ENCODE measurements around the gene ACOXL.

Gene ACOXL

DNA sequence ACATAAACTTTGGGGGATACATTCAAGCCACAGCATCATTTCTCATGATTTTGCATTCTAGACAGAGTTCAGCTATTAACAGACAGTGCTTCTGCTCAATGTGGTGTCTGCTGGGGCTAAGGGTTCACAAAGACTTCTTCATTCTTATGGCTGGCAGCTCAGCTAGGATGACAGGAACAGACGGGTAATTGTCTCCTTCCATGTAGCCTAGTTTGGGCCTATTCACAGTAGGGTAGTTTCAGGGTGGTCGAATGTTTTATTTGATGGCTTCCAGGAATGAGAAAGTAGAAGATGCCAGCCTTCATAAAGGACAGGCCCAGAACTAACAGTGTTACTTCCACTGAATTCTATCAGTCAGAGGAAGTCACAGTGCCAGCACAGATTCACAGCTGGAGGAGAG, 362.3 kb downstream of the ACOXL start:
- no peak for DNase-seq

DNA sequence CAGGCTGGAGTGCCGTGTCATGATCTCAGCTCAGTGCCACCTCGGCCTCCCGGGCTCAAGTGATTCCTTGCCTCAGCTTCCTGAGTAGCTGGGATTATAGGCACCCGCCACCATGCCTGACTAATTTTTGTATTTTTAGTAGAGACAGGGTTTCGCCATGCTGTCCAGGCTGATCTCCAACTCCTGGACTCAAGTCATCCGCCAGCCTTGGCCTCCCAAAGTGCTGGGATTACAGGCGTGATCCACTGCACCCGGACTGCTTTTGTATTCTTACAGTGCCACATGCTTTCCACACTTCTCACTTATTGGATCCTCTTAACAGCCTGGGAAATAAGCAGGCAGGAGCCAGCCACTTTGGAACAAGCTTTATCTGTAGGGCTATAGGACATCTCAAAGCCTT, 363.1 kb downstream of the ACOXL start:
- no peak for DNase-seq

DNA sequence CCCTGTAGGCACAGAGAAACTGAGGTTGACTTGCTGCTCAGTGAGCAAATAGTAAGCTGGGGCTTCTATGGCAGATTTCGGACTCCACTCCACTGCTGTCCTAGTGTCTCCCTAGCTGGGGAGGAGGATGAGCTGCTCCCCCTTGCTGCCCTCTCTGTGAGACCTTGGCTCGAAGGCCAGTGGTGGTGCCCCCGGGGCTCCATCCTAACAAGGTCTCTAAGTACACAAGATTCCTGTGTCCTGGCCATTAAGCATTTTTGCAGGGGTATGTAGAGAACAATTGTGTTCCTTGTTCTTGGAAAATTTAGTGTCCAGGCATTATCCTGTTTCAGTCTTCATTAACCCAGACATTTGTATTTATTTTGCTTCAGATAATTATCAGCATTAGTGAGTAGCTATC, 367.0 kb downstream of the ACOXL start:
- no peak for DNase-seq

DNA sequence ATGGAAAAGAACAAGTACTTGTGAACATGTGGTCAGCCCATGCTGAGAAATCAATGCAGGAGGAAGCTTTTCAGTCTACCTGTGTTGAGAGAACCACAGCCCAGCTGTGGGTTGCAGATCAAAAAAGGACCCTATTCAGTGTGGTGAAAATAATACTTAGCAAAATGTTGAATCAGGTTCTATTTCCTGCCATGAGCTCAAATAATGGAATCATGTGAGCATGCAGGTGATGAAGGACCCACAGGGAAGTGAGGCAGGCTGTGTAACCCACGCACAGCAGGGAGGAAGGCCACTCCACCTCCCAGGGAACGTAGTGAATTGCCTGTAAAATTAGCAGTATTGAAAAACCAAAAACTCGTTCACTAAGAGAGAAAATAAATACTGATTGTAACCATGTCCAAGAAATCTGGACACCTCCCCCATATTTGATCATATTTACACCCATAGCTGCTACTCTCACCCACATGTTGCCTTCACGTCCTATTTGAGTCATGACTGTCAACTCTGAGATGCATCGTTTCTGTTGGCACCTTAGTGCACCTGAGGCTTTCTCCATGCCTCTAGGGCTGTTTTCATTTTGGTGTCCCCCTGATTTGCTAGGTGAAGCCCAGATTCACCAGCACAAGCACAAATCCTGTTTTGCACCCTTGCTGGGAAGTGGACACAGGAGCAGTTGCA, 367.9 kb downstream of the ACOXL start:
- DNase-seq: no peak

DNA sequence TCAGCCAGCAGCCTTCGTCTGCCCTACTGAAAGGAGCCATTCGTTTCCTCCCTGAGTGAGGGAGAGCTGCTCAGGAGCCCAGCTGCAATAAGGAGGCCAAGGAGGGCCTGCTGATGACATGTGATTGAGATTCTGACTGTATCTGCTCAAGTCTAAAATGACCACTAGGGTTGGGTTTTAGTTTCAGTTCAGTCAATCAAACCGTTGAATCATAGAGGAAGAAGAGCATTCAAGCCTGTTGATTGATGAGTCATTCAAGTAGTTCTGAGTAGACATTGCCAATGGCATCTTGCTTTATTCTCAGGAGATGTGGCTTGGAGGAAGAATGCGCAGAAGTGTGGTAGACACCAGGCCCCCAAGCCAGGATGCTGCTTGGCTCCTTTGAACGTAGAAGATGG, 368.4 kb downstream of the ACOXL start:
- DNase-seq: peak; percentile 40

DNA sequence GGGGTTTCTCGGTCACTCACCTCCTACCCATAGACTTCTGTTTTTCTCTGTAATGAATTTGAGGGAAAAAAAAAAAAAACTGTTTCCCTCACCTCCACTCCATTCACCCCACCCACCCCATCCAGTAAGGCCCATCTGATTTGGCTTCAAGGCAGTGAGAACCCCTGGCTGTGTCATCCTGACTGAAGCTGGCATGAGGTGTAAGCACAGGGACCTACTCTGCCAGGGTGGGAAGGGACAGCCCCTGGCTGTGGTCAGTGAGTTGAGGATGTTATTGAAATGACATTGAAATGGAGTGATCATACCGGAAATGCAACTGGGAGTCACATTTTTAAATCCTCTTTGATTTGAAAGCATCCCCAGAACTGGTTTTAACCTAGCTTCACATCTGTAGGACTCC, 369.2 kb downstream of the ACOXL start:
- peak; percentile 15 for DNase-seq

DNA sequence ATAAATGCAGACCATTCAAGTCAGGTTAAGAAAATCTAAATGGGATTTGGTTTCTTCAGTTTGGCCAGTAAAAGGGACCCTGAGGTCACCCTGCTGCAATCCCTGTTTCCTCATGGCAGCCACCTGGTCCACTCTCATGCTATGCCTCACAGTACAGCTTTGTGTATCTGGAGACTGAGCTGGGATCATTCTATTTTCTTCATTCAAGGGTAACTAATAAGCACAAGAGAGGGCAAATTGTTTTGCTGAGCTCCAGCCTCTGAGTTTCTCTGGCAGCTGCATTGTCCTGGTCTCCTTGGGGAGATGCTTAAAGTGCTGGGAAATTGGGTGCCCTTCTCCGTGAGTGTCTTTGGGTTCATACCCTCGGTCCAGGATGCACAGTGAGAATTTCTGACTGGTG, 369.8 kb downstream of the ACOXL start:
- DNase-seq: no peak

DNA sequence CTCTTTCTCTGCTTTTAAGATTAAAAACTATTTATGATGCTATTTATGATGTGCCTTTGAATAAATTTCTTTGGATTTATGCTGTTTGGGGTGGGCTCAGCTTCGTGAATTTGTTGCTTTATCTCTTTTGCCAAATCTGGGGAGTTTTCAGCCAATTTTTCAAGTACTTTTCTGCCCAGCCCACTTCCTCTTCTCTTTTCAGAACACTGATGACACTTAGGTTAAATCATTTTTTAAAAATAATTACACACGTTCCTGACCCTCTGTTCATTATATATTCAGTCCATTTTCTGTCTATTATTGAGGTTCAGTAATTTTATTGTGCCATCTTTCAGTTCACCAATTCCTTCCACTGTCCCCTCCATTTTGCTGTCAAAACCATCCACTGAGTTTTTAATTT, 373.6 kb downstream of the ACOXL start:
- no peak for DNase-seq

DNA sequence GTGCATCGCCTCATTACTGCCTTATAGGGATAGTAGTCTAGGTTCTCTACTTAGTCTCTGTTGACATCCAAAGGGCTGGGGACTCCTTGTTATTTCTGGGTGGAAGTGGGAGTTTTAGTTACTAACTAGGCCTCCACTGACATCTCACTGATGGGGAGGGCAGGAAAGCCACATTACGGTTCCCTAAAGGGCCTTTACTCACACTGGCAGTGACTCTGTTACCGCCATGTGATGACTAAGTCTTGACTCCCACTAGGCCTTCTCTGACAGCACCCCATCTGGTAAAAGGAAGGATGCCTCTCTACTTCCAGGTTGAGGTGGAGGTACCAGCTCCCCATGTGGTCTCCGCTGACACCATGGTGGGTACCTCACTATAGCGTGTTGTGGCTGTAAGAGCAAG, 374.3 kb downstream of the ACOXL start:
- peak; percentile 24 for DNase-seq

DNA sequence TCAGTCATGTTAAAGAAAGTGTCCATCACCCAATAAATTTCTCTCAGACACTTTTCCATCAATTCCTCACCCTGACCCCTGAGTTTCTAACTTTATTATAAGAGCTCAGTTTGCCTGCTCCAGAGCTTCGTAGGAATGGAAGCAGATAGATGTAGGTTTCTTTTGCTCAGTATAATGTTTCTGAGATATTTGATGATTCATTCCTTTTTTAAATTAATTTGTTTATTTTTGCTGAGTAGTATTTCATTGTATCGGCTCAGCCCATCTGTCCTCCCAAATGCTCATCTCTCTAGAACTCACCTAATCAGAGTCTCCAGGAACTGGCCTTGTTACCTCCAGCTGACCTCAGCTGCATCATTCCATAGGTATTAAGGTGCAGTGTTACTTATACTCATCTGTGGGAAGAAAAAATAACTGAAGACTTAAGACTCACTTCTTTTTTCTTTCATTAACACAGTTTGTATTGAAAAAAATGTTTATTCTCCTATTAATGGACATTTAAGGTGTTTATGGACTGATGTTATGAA, 376.4 kb downstream of the ACOXL start:
- no peak for DNase-seq

DNA sequence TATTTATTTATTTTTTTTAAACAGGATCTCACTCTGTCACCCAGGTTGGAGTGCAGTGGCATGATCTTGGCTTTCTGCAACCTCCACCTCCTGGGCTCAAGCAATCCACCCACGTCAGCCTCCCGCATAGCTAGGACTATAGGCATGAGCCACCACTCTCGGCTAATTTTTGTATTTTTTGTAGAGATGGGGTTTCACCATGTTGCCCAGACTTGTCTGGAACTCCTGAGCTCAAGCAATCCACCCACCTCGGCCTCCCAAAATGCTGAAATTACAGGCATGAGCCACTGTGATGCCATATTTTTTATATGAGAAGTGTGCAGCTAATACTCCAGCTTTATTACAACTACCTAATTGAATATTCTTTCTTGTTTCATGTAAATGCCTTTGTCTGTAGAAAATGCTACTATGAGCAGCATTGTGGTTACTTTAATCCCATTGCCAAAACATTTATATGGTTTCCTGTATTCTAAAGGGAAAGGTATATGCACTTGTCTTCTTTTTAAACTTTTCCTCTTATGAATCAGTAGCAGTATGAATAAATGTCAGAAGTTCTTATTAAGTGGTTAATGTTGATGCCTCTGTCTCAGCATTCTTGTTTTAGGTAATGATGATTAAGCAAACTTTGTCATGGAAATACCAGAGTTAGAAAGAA, 378.9 kb downstream of the ACOXL start:
- DNase-seq: peak; percentile 43

DNA sequence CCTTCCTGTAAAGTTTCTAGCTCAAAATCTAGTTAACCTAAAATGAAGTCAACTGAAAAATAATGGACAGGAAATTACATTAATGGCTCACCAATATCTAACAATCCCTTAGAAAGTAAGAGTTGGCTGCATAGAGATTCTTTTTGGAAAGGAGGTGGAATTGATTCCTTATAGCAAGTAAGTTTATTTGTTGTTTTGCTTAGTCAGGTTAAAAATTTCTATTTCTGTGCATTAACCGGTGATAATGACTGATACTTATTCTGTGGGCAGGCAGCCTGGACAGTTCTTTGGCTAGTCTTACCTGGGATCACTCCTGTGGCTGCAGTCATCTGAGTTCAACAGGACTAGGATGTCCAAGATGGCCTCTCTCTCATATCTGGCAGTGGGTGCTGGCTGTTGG, 381.5 kb downstream of the ACOXL start:
- DNase-seq: no peak

DNA sequence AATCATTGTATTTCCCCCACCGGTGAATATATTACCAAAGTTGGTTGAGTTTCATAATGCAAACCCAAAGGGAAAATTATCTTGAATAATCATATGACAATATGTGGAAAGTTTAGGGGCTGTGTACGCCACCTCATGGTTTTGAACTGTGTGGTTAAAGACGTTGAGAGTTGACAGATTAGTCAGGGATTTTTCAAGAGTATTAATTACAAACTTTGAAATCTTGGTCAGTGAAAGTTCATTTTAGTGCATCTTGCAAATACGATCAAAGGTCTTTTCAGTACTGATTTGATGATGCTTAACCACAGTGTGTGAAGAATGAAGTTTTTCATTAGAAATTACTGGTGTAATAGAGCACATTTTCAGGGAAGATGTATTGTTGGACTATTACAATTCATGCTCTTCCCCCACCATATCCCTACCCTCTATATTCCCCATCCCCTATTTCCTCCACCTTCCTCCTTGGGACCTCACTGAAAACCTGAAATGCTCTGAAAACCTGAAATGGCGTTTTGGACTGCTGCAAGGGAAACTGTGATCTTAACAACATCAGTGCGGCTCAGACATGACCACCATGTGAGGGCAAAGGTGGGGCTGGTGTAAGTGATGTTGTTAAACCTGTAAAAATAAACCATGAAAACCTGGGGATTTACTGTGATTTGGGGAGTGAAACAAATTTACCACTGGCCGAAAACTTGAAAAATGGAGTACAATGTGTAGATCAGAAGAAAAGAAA, 383.8 kb downstream of the ACOXL start:
- peak; percentile 57 for DNase-seq

DNA sequence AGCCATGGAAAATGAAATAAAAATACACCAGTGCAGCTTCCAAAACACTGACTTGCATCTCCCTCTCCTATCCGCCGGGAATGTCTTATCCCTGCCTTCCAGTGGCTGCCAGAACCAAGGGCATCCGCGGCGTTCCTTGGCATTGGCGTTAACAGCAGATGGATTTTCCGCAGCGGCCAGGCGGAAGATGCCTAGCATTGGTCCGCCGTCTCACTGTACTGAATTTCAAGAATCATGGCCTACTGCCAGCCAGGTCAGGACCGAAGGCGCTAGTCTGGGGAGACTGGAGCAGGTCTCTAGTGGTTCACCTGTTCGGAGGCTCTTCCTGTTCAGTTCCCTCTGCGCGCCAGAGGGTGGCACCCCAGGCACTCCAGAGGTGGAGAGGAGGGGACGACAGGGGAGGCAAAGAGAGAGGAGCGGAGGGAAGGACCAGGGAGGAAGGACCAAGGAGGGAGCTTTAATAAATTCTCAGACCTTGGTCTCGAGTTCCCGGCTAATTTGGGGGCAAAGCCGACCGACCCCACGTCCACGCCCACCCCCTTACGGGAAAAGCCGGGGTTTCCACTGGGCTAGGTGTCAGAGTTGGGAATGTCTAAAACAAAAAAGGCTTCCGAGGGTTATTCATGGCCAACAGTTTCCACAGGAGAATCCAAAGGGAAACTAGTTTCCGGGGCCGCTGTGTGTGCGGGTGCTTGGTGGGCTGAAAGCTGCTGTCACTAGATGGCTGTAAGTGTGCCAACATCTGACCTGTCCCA, 384.6 kb downstream of the ACOXL start:
- peak; percentile 80 for DNase-seq

DNA sequence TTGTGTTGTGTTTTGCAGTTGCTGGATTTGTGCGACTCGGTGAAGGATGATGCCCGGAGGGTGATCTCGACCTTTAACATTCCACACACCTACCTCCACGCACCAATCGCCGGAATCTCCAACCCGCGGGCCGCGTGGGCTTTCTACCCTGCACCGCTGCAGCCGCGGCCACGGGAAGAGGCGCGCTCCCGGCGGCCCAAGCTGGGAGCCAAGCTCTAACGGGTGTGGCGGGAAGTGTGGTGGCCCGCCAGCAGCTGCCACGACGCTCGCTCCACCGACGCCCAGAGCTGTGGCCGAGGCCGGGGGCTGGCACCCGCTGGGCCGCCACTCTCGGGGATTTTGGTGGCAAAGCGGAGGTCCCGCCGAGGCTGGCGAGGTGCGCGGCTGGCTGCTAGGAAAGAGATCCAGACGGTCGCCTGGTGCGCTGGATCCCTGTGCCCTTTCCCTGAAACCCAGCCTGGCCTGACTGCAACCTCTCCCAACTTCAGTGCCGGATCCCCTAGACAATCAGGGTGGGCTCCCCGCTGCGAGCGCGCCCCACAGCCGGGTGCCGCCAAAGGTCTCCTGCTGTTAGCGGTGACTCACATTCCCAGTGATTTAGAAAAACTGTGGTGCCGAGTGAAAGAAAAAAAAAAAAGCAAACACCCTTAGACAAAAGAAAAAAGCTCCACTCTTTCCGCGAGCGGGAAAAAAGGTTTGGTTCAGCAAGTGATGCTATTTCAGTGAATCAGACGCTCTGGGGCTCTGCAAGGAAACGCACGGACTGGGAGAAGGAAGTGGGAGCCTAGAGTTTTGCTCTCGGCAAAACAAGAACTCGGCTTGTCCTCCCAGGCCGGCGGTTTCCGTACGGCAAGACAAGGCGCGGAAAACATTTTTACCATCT, 385.5 kb downstream of the ACOXL start:
- DNase-seq: peak; percentile 62

DNA sequence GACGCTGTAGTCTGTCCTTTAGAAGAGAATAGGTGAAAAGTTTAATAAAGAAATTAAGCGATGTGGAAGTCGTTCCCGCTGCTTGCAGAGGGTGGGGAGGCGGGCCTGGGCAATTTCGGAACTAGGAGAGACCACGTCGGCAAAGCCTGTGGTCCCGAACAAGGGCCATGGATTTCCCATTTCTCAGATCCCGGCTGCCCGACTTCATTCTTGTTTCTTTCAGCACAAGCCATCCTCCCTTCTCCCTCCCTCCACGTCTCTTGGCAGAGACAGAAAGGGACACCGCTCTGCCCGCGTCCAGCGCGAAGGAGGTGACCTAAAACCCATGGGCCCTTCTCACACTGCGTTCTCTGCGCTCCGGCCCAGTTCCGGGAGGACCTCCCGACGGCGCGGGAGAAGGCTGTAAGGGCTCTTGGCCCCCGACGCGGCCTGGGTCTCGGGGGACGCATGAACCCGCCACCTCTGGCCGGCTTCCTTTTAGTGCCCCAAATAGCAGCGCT, 386.2 kb downstream of the ACOXL start:
- no peak for DNase-seq

DNA sequence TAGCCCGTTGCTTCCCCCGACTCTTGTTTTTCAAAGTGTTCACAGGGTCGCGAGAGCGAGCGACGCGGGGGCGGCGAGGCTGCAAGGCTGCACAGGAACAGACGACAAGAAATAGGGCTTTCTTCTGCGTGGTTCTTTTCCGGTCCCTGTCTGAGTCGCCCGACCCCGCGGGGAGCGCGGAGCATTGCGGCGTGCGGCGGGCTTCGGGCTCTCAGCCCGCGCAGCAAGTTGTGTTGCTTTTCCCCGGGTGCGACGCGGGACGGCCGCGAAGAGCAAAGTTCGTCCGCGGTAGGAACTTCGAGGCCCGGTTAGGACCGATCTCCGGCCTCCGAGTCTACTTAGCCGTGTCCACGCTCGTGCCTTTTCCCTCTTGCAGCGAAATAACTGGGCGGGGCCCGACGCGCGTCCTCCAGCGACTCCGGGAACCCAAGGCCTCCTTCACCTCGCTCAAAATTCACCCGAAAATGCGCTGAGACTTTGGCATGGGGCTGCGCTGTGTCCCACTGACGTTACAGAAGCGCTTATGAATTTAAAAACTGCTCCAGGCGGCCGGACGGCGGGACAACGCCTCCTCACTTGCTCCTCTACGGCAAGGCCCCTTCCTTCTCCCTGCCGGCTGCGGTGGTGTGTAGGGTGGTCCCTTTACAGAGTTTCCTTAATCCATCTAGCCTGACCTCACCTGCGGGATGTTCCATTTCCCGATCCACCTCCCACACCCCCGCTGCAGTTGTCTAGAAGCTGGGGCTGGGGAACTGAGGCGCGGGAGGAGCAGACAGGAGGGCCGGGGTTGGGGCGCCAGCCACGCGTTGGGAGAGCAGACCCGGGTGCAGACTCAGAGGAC, 386.8 kb downstream of the ACOXL start:
- DNase-seq: peak; percentile 53

DNA sequence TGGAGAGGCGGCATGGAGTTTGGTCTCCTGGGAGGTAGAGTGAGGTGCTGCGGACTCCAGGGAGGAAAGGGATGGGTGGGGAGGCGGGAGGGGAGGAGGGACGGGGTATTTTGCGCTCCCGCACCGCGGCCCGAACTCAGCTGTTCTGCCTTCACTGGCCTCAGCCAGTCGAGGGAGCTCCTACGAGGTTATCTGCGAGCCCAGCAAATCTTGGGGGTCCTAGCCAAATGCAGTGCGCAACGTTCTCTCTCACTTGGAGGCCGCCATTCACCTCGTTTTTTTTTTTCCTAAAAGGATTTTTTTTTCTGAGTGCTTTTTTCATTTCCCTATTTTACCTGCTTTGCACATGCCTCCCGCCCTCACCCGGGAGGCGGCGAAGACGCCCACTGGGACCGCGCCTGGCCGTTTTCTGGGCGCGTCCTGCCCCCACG, 387.5 kb downstream of the ACOXL start:
- DNase-seq: no peak

DNA sequence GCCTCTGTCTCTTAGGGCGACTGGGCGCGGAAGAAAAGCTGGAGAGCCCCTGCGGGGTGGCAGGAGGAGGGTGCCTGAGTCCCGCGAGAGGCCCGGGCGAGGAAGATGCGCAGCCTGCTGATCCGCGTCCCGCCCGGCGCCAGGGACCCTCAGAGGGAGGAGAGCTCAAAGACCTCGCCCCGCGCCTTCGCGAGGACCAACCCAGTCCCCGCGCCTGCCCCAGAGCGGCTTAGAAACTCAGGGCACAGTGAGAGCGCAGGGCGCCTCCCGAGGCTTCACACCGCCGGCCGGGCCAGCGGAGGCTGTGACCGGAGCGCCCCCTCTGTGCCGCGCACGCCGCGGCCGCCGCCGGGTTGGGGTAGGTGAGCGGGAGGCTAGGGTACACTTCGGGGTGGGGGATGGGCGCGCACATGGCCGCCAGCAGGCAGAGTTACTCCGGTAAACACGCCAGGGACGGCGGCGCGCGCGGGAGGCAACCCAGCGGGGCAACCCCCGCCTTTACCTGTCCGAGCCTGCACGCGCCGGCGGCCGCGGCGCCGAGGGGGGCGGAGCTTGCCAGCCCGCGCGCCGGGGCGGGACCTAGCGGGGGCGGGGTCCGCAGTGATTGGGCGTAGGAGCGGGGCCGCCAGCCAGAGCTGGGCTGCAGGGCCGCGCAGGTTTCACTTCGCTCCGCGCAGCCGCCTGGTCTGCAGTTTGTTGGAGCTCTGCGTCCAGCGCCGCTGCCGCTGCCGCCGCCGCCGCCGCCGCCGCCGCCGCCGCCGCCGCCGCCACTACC, 388.1 kb downstream of the ACOXL start, which contains the start of gene BCL2L11:
Gene BCL2L11 (plus strand): TSS at position 662 of the 775 bp plus-strand sequence. CDS start 2,832 bp downstream, outside the sequence.
- DNase-seq: peak; percentile 93
